ENCODE data around the gene DERL2.

DNA sequence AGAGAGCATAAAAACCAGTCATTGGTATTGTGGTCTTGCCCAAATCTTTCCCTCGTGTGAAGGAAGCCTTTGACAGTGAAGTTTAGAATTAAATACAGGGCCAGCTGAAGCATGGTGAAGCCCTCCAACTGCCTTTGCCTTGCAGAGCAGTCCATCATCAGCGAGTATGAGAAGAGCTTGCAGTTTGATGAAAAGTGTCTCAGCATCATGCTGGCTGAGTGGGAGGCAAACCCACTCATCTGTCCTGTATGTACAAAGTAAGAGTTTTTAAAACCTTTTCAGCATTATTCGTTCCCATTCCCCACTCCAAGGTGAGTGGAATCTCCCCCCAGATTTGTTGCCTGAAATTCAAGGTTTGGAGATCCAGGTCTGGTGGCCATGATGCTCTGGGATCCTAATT is 60.2 kb downstream of the DERL2 start:
- TF ChIP-seq, protein P1, sequence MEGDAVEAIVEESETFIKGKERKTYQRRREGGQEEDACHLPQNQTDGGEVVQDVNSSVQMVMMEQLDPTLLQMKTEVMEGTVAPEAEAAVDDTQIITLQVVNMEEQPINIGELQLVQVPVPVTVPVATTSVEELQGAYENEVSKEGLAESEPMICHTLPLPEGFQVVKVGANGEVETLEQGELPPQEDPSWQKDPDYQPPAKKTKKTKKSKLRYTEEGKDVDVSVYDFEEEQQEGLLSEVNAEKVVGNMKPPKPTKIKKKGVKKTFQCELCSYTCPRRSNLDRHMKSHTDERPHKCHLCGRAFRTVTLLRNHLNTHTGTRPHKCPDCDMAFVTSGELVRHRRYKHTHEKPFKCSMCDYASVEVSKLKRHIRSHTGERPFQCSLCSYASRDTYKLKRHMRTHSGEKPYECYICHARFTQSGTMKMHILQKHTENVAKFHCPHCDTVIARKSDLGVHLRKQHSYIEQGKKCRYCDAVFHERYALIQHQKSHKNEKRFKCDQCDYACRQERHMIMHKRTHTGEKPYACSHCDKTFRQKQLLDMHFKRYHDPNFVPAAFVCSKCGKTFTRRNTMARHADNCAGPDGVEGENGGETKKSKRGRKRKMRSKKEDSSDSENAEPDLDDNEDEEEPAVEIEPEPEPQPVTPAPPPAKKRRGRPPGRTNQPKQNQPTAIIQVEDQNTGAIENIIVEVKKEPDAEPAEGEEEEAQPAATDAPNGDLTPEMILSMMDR (IDR thresholded peaks at IDR 0.05; ENCODE audit: poor library complexity, severe bottlenecking), result no peak
- TF ChIP-seq EP300 (conservative IDR thresholded peaks at IDR 0.05; ENCODE audit: poor library complexity, severe bottlenecking), result no peak
- TF ChIP-seq RAD21 (conservative IDR thresholded peaks at IDR 0.05), result no peak
- no peak for TF ChIP-seq POLR2AphosphoS5 (IDR thresholded peaks at IDR 0.05)
- no peak for TF ChIP-seq EZH2 (IDR thresholded peaks at IDR 0.05; ENCODE audit: borderline replicate concordance, insufficient read depth, low read length, poor library complexity, severe bottlenecking)
- no peak for TF ChIP-seq MXI1 (conservative IDR thresholded peaks at IDR 0.05; ENCODE audit: poor library complexity, severe bottlenecking)
- TF ChIP-seq SMC3 (conservative IDR thresholded peaks at IDR 0.05; ENCODE audit: poor library complexity), result no peak
